H1 (cell line): Measurements from ENCODE around the gene FAT1. TPM values are rescaled to one million over a fixed set of nuclear protein-coding genes. Genes with fewer than 3 reads are reported as not detected.
A peak's percentile ranks its signal among the peaks of the same experiment; 100 is the strongest.

Source experiments
- CTCF ChIA-PET: fragments of 300-600 bp; sonication (Branson Sonifier 250); formaldehyde crosslinking; loops from one replicate; lab custom pipeline; 2021; ENCODE audit not compliant: partially characterized antibody; lab: Charles Lee
- POLR2A ChIA-PET: fragments of 300-600 bp; sonication (Branson Sonifier 250); formaldehyde crosslinking; loops from one replicate; lab custom pipeline; 2021; ENCODE audit warnings: inconsistent platforms; ENCODE audit not compliant: partially characterized antibody; lab: Charles Lee
- DNase-seq, 2 experiments: peaks; one replicate each; pipeline versions ENCODE4 v3.0.0 to v3.0.0-alpha.2; 2010 to 2022; ENCODE audit warnings: low spot score in 2 of 2, low read depth in 1 of 2, mixed read lengths in 1 of 2
- FAIRE-seq: peaks from 2 replicates; lab custom pipeline; 2011; peaks lifted over from hg19 to GRCh38; lab: Jason Lieb, UNC
- H2AFZ ChIP-seq: 2 replicates; pipeline ENCODE4 v1.8.1; 2012; ENCODE audit warnings: low read length, inconsistent platforms
- H2AK5ac ChIP-seq: 2 replicates; pipeline ENCODE4 v1.6.1; 2013; ENCODE audit warnings: low read depth, low read length
- H2BK120ac ChIP-seq: replicated peaks from 2 replicates; pipeline ENCODE3; 2013; ENCODE audit warnings: low read depth, low read length, inconsistent platforms
- H2BK12ac ChIP-seq: 2 replicates; pipeline ENCODE4 v1.6.1; 2013; ENCODE audit warnings: low read depth, low read length
- H2BK15ac ChIP-seq: 2 replicates; pipeline ENCODE4 v1.6.1; 2013; ENCODE audit warnings: low read length
- H2BK20ac ChIP-seq: 2 replicates; pipeline ENCODE4 v1.6.1; 2013; ENCODE audit warnings: low read length
- H2BK5ac ChIP-seq: 2 replicates; pipeline ENCODE4 v1.6.1; 2013; ENCODE audit warnings: low read depth, low read length
- H3K14ac ChIP-seq: 2 replicates; pipeline ENCODE4 v1.6.1; 2013; ENCODE audit warnings: inconsistent platforms; ENCODE audit not compliant: insufficient read length
- H3K18ac ChIP-seq: 2 replicates; pipeline ENCODE4 v1.6.1; 2013; ENCODE audit warnings: low read length; ENCODE audit errors: extremely low read depth
- H3K23ac ChIP-seq: 2 replicates; pipeline ENCODE4 v1.6.1; 2013; ENCODE audit warnings: inconsistent platforms; ENCODE audit not compliant: insufficient read length
- H3K23me2 ChIP-seq: 2 replicates; pipeline ENCODE4 v1.6.1; 2013; ENCODE audit warnings: low read depth, low read length
- H3K27ac ChIP-seq: 2 replicates; pipeline ENCODE4 v1.6.1; 2011; ENCODE audit warnings: low read depth, low read length, inconsistent platforms
- H3K27me3 ChIP-seq, 4 experiments: replicated peaks in 1 of 4; 1 replicate in 1 of 4; 2 replicates in 3 of 4; pipeline versions ENCODE4 v1.6.1 to v1.8.1; 2011 to 2013; ENCODE audit warnings: low read length in 3 of 4, mild to moderate bottlenecking in 3 of 4, inconsistent platforms in 2 of 4, mixed read lengths in 2 of 4, moderate library complexity in 1 of 4; ENCODE audit not compliant: control insufficient read depth in 3 of 4, insufficient read depth in 3 of 4; ENCODE audit errors: extremely low read depth in 1 of 4
- H3K36me3 ChIP-seq, 4 experiments: 2 replicates each; pipeline versions ENCODE4 v1.6.1 to v1.8.1; 2011 to 2013; ENCODE audit warnings: mild to moderate bottlenecking in 4 of 4, low read length in 3 of 4, moderate library complexity in 2 of 4, control low read depth in 1 of 4, inconsistent platforms in 1 of 4; ENCODE audit not compliant: insufficient read depth in 4 of 4, control insufficient read depth in 2 of 4
- H3K4ac ChIP-seq: replicated peaks from 2 replicates; pipeline ENCODE3; 2013; ENCODE audit warnings: low read length, low read depth, mixed read lengths, inconsistent platforms; ENCODE audit not compliant: insufficient read length
- H3K4me1 ChIP-seq, 4 experiments: replicated peaks in 1 of 4; 1 replicate in 1 of 4; 2 replicates in 3 of 4; pipeline versions ENCODE4 v1.6.1 to v1.8.1; 2011 to 2013; ENCODE audit warnings: low read length in 3 of 4, inconsistent platforms in 2 of 4, mixed read lengths in 1 of 4; ENCODE audit not compliant: insufficient read depth in 4 of 4, control insufficient read depth in 3 of 4
- H3K4me2 ChIP-seq, 2 experiments: 2 replicates each; pipeline versions ENCODE4 v1.6.1 to v1.8.1; 2011 to 2013; ENCODE audit warnings: low read depth in 2 of 2, low read length in 2 of 2, control low read depth in 1 of 2, inconsistent platforms in 1 of 2, mild to moderate bottlenecking in 1 of 2; ENCODE audit not compliant: insufficient read depth in 1 of 2
- H3K4me3 ChIP-seq, 4 experiments: fragments of 200-600, 300-600 bp in 1 of 4; sonication (generic), shearing (Covaris generic), sonication (Bioruptor Twin) in 1 of 4; 2 replicates each; pipeline versions ENCODE4 v1.5.1 to v1.8.1; 2011 to 2016; ENCODE audit warnings: low read length in 4 of 4, low read depth in 3 of 4, control low read depth in 2 of 4, inconsistent platforms in 2 of 4, mild to moderate bottlenecking in 2 of 4, mixed read lengths in 1 of 4, moderate library complexity in 1 of 4; ENCODE audit not compliant: insufficient read depth in 2 of 4; ENCODE audit errors: extremely low read depth in 1 of 4
- H3K56ac ChIP-seq: replicated peaks from 2 replicates; pipeline ENCODE3; 2013; ENCODE audit warnings: low read depth, mild to moderate bottlenecking, mixed read lengths, low read length, inconsistent platforms; ENCODE audit not compliant: insufficient read length
- H3K79me1 ChIP-seq: 2 replicates; pipeline ENCODE4 v1.6.1; 2013; ENCODE audit warnings: low read depth, low read length, control low read depth
- H3K79me2 ChIP-seq, 2 experiments: 2 replicates each; pipeline versions ENCODE4 v1.6.1 to v1.8.1; 2012 to 2013; ENCODE audit warnings: low read length in 2 of 2, mild to moderate bottlenecking in 2 of 2, inconsistent platforms in 1 of 2; ENCODE audit not compliant: insufficient read depth in 2 of 2, control insufficient read depth in 1 of 2
- H3K9ac ChIP-seq, 4 experiments: replicated peaks in 1 of 4; 1 replicate in 1 of 4; 2 replicates in 3 of 4; pipeline versions ENCODE4 v1.6.1 to v1.8.1; 2011 to 2013; ENCODE audit warnings: low read depth in 3 of 4, low read length in 3 of 4, control low read depth in 2 of 4, mild to moderate bottlenecking in 2 of 4, moderate library complexity in 2 of 4, inconsistent platforms in 1 of 4; ENCODE audit errors: extremely low read depth in 1 of 4
- H3K9me3 ChIP-seq, 2 experiments: 2 replicates each; pipeline versions ENCODE4 v1.6.1 to v1.8.1; 2012 to 2013; ENCODE audit warnings: mild to moderate bottlenecking in 2 of 2, moderate library complexity in 2 of 2, control low read depth in 1 of 2, inconsistent platforms in 1 of 2, low read depth in 1 of 2, low read length in 1 of 2, mixed read lengths in 1 of 2; ENCODE audit not compliant: insufficient read depth in 2 of 2
- H4K20me1 ChIP-seq, 2 experiments: replicated peaks in 1 of 2; 2 replicates each; pipeline versions ENCODE3 to v1.8.1; 2011 to 2013; ENCODE audit warnings: inconsistent platforms in 2 of 2, low read length in 2 of 2, mild to moderate bottlenecking in 1 of 2; ENCODE audit not compliant: insufficient read depth in 2 of 2, control insufficient read depth in 1 of 2
- H4K5ac ChIP-seq: 2 replicates; pipeline ENCODE4 v1.6.1; 2013; ENCODE audit warnings: low read length, low read depth, mixed read lengths, inconsistent platforms; ENCODE audit not compliant: insufficient read length
- H4K8ac ChIP-seq: 2 replicates; pipeline ENCODE4 v1.8.0; 2013; ENCODE audit warnings: mild to moderate bottlenecking, moderate library complexity, low read length, inconsistent platforms; ENCODE audit not compliant: insufficient read depth; ENCODE audit errors: extremely low read depth
- H4K91ac ChIP-seq: replicated peaks from 2 replicates; pipeline ENCODE3; 2013; ENCODE audit warnings: low read length, mixed read lengths, inconsistent platforms; ENCODE audit not compliant: insufficient read length
- BCL11A ChIP-seq, 2 experiments: IDR thresholded peaks; one replicate each; pipeline ENCODE4 v1.6.1; 2011; ENCODE audit warnings: low read depth in 2 of 2, low read length in 2 of 2, mild to moderate bottlenecking in 2 of 2
- WGBS, 2 experiments: shearing (Covaris generic) in 1 of 2; methylation state at CpG; one replicate each; pipeline versions ENCODE4 v1.1.6 to v1.1.7; 2013 to 2015; ENCODE audit warnings: low lambda C conversion rate in 2 of 2, mixed read lengths in 2 of 2, inconsistent platforms in 1 of 2, low coverage in 1 of 2, missing lambda C conversion rate in 1 of 2; ENCODE audit not compliant: insufficient replicate concordance in 2 of 2, insufficient coverage in 1 of 2, insufficient read length in 1 of 2; ENCODE audit errors: extremely low coverage in 1 of 2, missing lambda C conversion rate in 1 of 2; 5-methylcytosine and 5-hydroxymethylcytosine counted together
- polyA plus RNA-seq, 7 experiments: library from polyadenylated mRNA; depleted of rRNA in 3 of 7; stranded (reverse) in 5 of 7; unstranded in 2 of 7; fragments of >200 nt in 5 of 7; fragments of 200-250 nt in 2 of 7; gene quantifications; 1 replicate in 5 of 7; 2 replicates in 1 of 7; 4 replicates in 1 of 7; pipeline versions ENCODE4 v1.2.1 to v1.2.3, GENCODE V29; 2011 to 2013; ENCODE audit warnings: missing spikeins in 2 of 7, mixed read lengths in 2 of 7
- total RNA-seq: library from RNA; stranded (reverse); fragmentation: NEBNext Ultra II Directional; extraction: Animal tissue kit (Norgen Biotek cat#: 25700); gene quantifications from 2 replicates; pipeline ENCODE4 v1.2.1, GENCODE V29; 2021
- TF ChIP-seq, protein P1 (sequence below): IDR thresholded peaks from 2 replicates; pipeline ENCODE4 v1.6.1; 2012; ENCODE audit warnings: inconsistent platforms

FAT1 gene
- total and polyA plus RNA-seq, 2 of the 8 experiments (the other 6 are each of a cell fraction or from before 2014, with no cell fraction given): 94.4 to 137 TPM

DNA sequence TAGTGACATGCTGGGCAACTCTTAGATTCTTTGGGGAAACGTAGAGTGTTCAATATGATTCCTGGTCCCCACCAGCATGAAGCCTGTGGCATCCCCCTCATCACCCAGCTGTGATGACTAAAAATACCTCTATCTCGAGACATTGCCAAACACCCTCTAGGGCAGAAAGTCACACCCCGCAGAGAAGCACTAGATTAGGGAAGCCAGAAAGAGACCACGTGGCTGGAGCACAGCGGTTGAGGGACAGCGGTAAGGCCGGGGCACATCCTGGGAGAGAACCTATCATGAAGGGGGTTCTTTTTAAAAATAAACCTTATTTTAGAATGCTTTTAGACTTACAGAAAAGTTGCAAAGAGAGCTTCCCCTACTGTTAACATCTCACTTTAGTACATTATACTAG lies 11.0 kb downstream of the FAT1 start:
- peaks cover 17 to 31% of the 10 kb centered on the region in 2 experiments for H4K20me1 ChIP-seq
- POLR2A ChIA-PET: no interaction called here
- FAIRE-seq (peak; percentile 24), DNase-seq (no peak)
- H3K36me3 ChIP-seq: peaks cover 11 to 22% (median 18%) of the 10 kb centered on the region in 4 experiments; a peak in 7 of 8 replicates
- no peak overlapping the region for H2AK5ac ChIP-seq
- H3K23ac ChIP-seq: no peak overlapping the region
- H3K4ac ChIP-seq: no peak overlapping the region
- no peak overlapping the region for H2BK12ac ChIP-seq
- WGBS, 2 experiments: 84% methylated on average over 7 of the region's 7 CpGs; no CpG with 5 or more reads in 1 of the 2 experiments
- H2BK20ac ChIP-seq: no peak overlapping the region
- H2BK15ac ChIP-seq: no peak overlapping the region
- no peak overlapping the region for H3K4me3 ChIP-seq
- H3K27me3 ChIP-seq: no peaks in the 10 kb centered on the region
- H2BK120ac ChIP-seq: no peak overlapping the region
- no peak overlapping the region for H4K5ac ChIP-seq
- H3K56ac ChIP-seq: no peak overlapping the region
- H3K9me3 ChIP-seq: no peaks in the 10 kb centered on the region
- no peak overlapping the region for H4K8ac ChIP-seq
- no peak overlapping the region for H3K14ac ChIP-seq
- CTCF ChIA-PET: no interaction called here
- no peaks in the 10 kb centered on the region for H3K23me2 ChIP-seq
- no peak overlapping the region for H3K4me2 ChIP-seq
- H2BK5ac ChIP-seq: no peak overlapping the region
- H3K79me2 ChIP-seq: peaks cover 28 to 100% of the 10 kb centered on the region in 2 experiments
- TF ChIP-seq, protein P1, sequence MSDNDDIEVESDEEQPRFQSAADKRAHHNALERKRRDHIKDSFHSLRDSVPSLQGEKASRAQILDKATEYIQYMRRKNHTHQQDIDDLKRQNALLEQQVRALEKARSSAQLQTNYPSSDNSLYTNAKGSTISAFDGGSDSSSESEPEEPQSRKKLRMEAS: peak; percentile 45; the same call in 1 of the 2 replicates
- TF ChIP-seq BCL11A (IDR thresholded peaks at IDR 0.05; ENCODE audit: low read depth in 2 of 2, low read length in 2 of 2): no peak
- H3K4me1 ChIP-seq: peaks cover 0 to 20% (median 10%) of the 10 kb centered on the region in 4 experiments; a peak in 4 of 7 replicates
- no peak overlapping the region for H3K27ac ChIP-seq
- no peak overlapping the region for H3K9ac ChIP-seq
- no peak overlapping the region for H3K18ac ChIP-seq
- peaks cover 11% of the 10 kb centered on the region for H3K79me1 ChIP-seq
- H2AFZ ChIP-seq: no peak overlapping the region
- H4K91ac ChIP-seq: no peak overlapping the region
